SK-N-SH (cell line): Measurements from ENCODE around the gene CSNK2B. TPM values are rescaled to one million over a fixed set of nuclear protein-coding genes. Genes with fewer than 3 reads are reported as not detected.
A peak's percentile ranks its signal among the peaks of the same experiment; 100 is the strongest.

Source experiments
- CTCF ChIA-PET: fragments of 300-600, 350-600 bp; formaldehyde crosslinking; extraction: SDS; loops from one replicate; lab custom pipeline; 2021; lab: Yijun Ruan, JAX
- POLR2A ChIA-PET: fragments of 350-600 bp; sonication (Branson Sonifier 250); formaldehyde crosslinking; extraction: SDS; loops from one replicate; lab custom pipeline; 2020; ENCODE audit warnings: antibody characterized with exemption, inconsistent platforms; lab: Yijun Ruan, JAX
- DNase-seq: peaks from one replicate; pipeline ENCODE4 v3.0.0; 2012
- H2AFZ ChIP-seq: fragments of 200-600 bp; sonication (generic); 2 replicates; pipeline ENCODE4 v1.8.1; 2016; ENCODE audit warnings: antibody characterized with exemption, mild to moderate bottlenecking, low read depth
- H3F3A ChIP-seq: fragments of 200-600 bp; sonication (generic); replicated peaks from 2 replicates; pipeline ENCODE3; 2016; ENCODE audit warnings: antibody characterized with exemption, mild to moderate bottlenecking; ENCODE audit not compliant: insufficient read depth
- H3K27ac ChIP-seq, 2 experiments: fragments of 200-500 bp in 1 of 2; fragments of 200-600 bp in 1 of 2; sonication (Bioruptor generic) in 1 of 2; sonication (generic), shearing (Covaris generic) in 1 of 2; 2 replicates each; pipeline versions ENCODE4 v1.5.1 to v1.6.1; 2014 to 2016; ENCODE audit warnings: low read depth in 2 of 2, inconsistent platforms in 1 of 2, low read length in 1 of 2, mild to moderate bottlenecking in 1 of 2, mixed read lengths in 1 of 2
- H3K27me3 ChIP-seq: fragments of 200-600 bp; sonication (generic), shearing (Covaris generic); 2 replicates; pipeline ENCODE4 v1.6.1; 2016; ENCODE audit warnings: mixed run types; ENCODE audit not compliant: insufficient read depth
- H3K36me3 ChIP-seq, 2 experiments: fragments of 200-500 bp in 1 of 2; fragments of 200-600 bp in 1 of 2; sonication (Bioruptor generic) in 1 of 2; sonication (generic) in 1 of 2; replicated peaks in 1 of 2; 2 replicates each; pipeline versions ENCODE3 to v1.5.1; 2014 to 2016; ENCODE audit warnings: low read length in 1 of 2, mild to moderate bottlenecking in 1 of 2; ENCODE audit not compliant: insufficient read depth in 2 of 2, control insufficient read depth in 1 of 2
- H3K4me1 ChIP-seq, 2 experiments: fragments of 200-500 bp in 1 of 2; fragments of 200-600 bp in 1 of 2; sonication (Bioruptor generic) in 1 of 2; sonication (generic), shearing (Covaris generic) in 1 of 2; 2 replicates each; pipeline versions ENCODE4 v1.5.1 to v1.6.1; 2014 to 2016; ENCODE audit warnings: low read depth in 1 of 2, low read length in 1 of 2, mixed run types in 1 of 2; ENCODE audit not compliant: insufficient read depth in 2 of 2, control insufficient read depth in 1 of 2
- H3K4me2 ChIP-seq: fragments of 200-600 bp; sonication (generic), shearing (Covaris generic); 2 replicates; pipeline ENCODE4 v1.6.1; 2017; ENCODE audit warnings: mixed run types
- H3K4me3 ChIP-seq, 2 experiments: fragments of 200-500 bp in 1 of 2; fragments of 200-600 bp in 1 of 2; sonication (Bioruptor generic) in 1 of 2; sonication (generic), shearing (Covaris generic) in 1 of 2; 2 replicates each; pipeline versions ENCODE4 v1.5.1 to v1.8.1; 2014 to 2016; ENCODE audit warnings: low read depth in 2 of 2, inconsistent platforms in 1 of 2, low read length in 1 of 2, mild to moderate bottlenecking in 1 of 2, mixed read lengths in 1 of 2, moderate library complexity in 1 of 2
- H3K79me2 ChIP-seq: fragments of 200-600 bp; sonication (generic); 2 replicates; pipeline ENCODE4 v1.8.1; 2017; ENCODE audit warnings: mild to moderate bottlenecking; ENCODE audit not compliant: insufficient read depth
- H3K9ac ChIP-seq: fragments of 200-600 bp; sonication (generic); 2 replicates; pipeline ENCODE4 v1.6.1; 2017; ENCODE audit warnings: mixed run types
- H3K9me2 ChIP-seq: fragments of 200-600 bp; sonication (generic); 2 replicates; pipeline ENCODE4 v1.6.1; 2017; ENCODE audit warnings: mixed run types
- H3K9me3 ChIP-seq: fragments of 200-600 bp; sonication (generic); 2 replicates; pipeline ENCODE4 v1.6.1; 2017; ENCODE audit warnings: mixed run types, mild to moderate bottlenecking, moderate library complexity
- H4K20me1 ChIP-seq: fragments of 200-600 bp; sonication (generic); 2 replicates; pipeline ENCODE4 v1.6.1; 2017; ENCODE audit warnings: mild to moderate bottlenecking, mixed run types; ENCODE audit not compliant: insufficient read depth
- CHD2 ChIP-seq: fragments of 150-350 bp; IDR thresholded peaks from 2 replicates; pipeline ENCODE4 v1.6.1; 2018; ENCODE audit warnings: low read length; ENCODE audit not compliant: partially characterized antibody
- ELF1 ChIP-seq: IDR thresholded peaks from 2 replicates; pipeline ENCODE4 v1.4.0; 2012
- EP300 ChIP-seq, 2 experiments: IDR thresholded peaks; 2 replicates each; pipeline versions ENCODE4 v1.4.0 to v1.6.1; 2012; ENCODE audit warnings: borderline replicate concordance in 1 of 2, low read depth in 1 of 2, low read length in 1 of 2
- EZH2phosphoT487 ChIP-seq: fragments of 200-600 bp; sonication (generic); IDR thresholded peaks from 2 replicates; pipeline ENCODE4 v1.6.1; 2017; ENCODE audit warnings: low read depth, mixed run types, mild to moderate bottlenecking, antibody characterized with exemption, moderate library complexity, borderline replicate concordance
- FOSL2 ChIP-seq: IDR thresholded peaks from 2 replicates; pipeline ENCODE4 v1.4.0; 2012; ENCODE audit warnings: low read depth, mild to moderate bottlenecking, moderate library complexity, borderline replicate concordance
- FOXJ3 ChIP-seq: sonication (generic); formaldehyde crosslinking; IDR thresholded peaks from 2 replicates; pipeline ENCODE4 v1.5.1; 2020; ENCODE audit warnings: mild to moderate bottlenecking, missing genetic modification reagents
- FOXM1 ChIP-seq: IDR thresholded peaks from 2 replicates; pipeline ENCODE4 v1.4.0; 2012; ENCODE audit warnings: low read depth, mild to moderate bottlenecking
- GABPA ChIP-seq: IDR thresholded peaks from 2 replicates; pipeline ENCODE4 v1.4.0; 2012; ENCODE audit warnings: low read depth, mild to moderate bottlenecking
- IRF3 ChIP-seq: fragments of 150-350 bp; IDR thresholded peaks from 2 replicates; pipeline ENCODE4 v1.6.1; 2016; ENCODE audit warnings: mild to moderate bottlenecking, low read depth, low read length
- MAX ChIP-seq: IDR thresholded peaks from 2 replicates; pipeline ENCODE4 v1.4.0; 2012; ENCODE audit warnings: low read depth
- MXI1 ChIP-seq: IDR thresholded peaks from 2 replicates; pipeline ENCODE4 v1.6.1; 2012; ENCODE audit warnings: mild to moderate bottlenecking, low read depth, low read length, improper control_type of control experiment
- PBX3 ChIP-seq: IDR thresholded peaks from 2 replicates; pipeline ENCODE4; 2012
- RAD21 ChIP-seq: IDR thresholded peaks from 2 replicates; pipeline ENCODE4 v1.6.1; 2012; ENCODE audit warnings: mild to moderate bottlenecking, low read length
- RCOR1 ChIP-seq: fragments of 150-350 bp; IDR thresholded peaks from 2 replicates; pipeline ENCODE4 v1.6.1; 2017; ENCODE audit warnings: antibody characterized with exemption, low read length
- REST ChIP-seq: IDR thresholded peaks from 2 replicates; pipeline ENCODE4 v1.6.1; 2012; ENCODE audit warnings: mild to moderate bottlenecking, low read depth, low read length, moderate library complexity
- RXRA ChIP-seq: IDR thresholded peaks from 2 replicates; pipeline ENCODE4 v1.4.0; 2012; ENCODE audit warnings: low read depth, mild to moderate bottlenecking, borderline replicate concordance
- TAF1 ChIP-seq: IDR thresholded peaks from 2 replicates; pipeline ENCODE4 v1.6.1; 2012; ENCODE audit warnings: low read depth, mild to moderate bottlenecking, low read length, moderate library complexity, borderline replicate concordance
- TCF12 ChIP-seq: IDR thresholded peaks from 2 replicates; pipeline ENCODE4 v1.4.0; 2012
- USF1 ChIP-seq: IDR thresholded peaks from 2 replicates; pipeline ENCODE4 v1.4.0; 2012; ENCODE audit warnings: low read depth, borderline replicate concordance
- YY1 ChIP-seq: IDR thresholded peaks from 2 replicates; pipeline ENCODE4 v1.4.0; 2012; ENCODE audit warnings: low read depth, mild to moderate bottlenecking
- WGBS: methylation state at CpG from one replicate; pipeline ENCODE4 v1.1.6; 2017; ENCODE audit warnings: low lambda C conversion rate; 5-methylcytosine and 5-hydroxymethylcytosine counted together
- polyA plus RNA-seq, 3 experiments: library from polyadenylated mRNA; depleted of rRNA; stranded (reverse); fragments of >200 nt; gene quantifications; 2 replicates each; pipeline ENCODE4 v1.2.3, GENCODE V29; 2012

Gene CSNK2B
- polyA plus RNA-seq, 1 of the 3 experiments (the other 2 are of a cell fraction) = 101 TPM

GRCh38 chr6:31640612-31641011, 25.3 kb upstream of the CSNK2B start:
- Histone ChIP-seq H3K4me1 (no peaks in the 10 kb centered on the region), H4K20me1 (no peaks in the 10 kb centered on the region), H3K79me2 (peaks cover under 1% of the 10 kb centered on the region; the same call in 1 of the 2 replicates), H2AFZ (no peak overlapping the region), H3K9me2 (no peaks in the 10 kb centered on the region), H3K27me3 (no peaks in the 10 kb centered on the region), H3K9me3 (no peaks in the 10 kb centered on the region), H3K27ac (peak overlapping the region in 1 of 2 experiments; percentile 65; a peak in 2 of 4 replicates), H3K4me3 (no peak overlapping the region), H3K9ac (no peak overlapping the region), H3K36me3 (peaks cover 34 to 88% of the 10 kb centered on the region in 2 experiments)
- no peak for DNase-seq
- POLR2A ChIA-PET = interaction anchor here (1.1 to 1.2 kb wide), 2 partner anchors 18 to 19 kb away, joined by 3 to 6 read pairs; no protein-coding TSS in a partner anchor
- WGBS = 96% methylated on average over 6 of the region's 6 CpGs
- TF ChIP-seq RCOR1 = no peak
- TF ChIP-seq ELF1 = no peak
- no peak for TF ChIP-seq FOXM1
- no peak for TF ChIP-seq TCF12
- no peak for TF ChIP-seq RAD21
- TF ChIP-seq CHD2 = no peak
- no peak for TF ChIP-seq PBX3
- TF ChIP-seq, all 33 proteins: peak for 0
- CTCF ChIA-PET = interaction anchor here (1.1 kb wide), 1 partner anchor 66 kb away, joined by 3 read pairs; no protein-coding TSS in a partner anchor
- H3K4me2 ChIP-seq = no peak overlapping the region
- peaks cover 49% of the 10 kb centered on the region for H3F3A ChIP-seq

- Histone ChIP-seq H3K4me1 (no peaks in the 10 kb centered on the region), H2AFZ (no peak overlapping the region), H4K20me1 (no peaks in the 10 kb centered on the region), H3K4me3 (no peak overlapping the region), H3F3A (peaks cover 43% of the 10 kb centered on the region), H3K9ac (no peak overlapping the region), H3K9me2 (no peaks in the 10 kb centered on the region), H3K79me2 (peaks cover 4% of the 10 kb centered on the region; the same call in 1 of the 2 replicates), H3K27me3 (no peaks in the 10 kb centered on the region), H3K4me2 (no peak overlapping the region), H3K9me3 (no peaks in the 10 kb centered on the region), H3K36me3 (peaks cover 37 to 88% of the 10 kb centered on the region in 2 experiments), H3K27ac (no peak overlapping the region)
- ChIA-PET POLR2A (interaction anchor here (1.0 kb wide), 1 partner anchor 15 kb away, joined by 3 read pairs; no protein-coding TSS in a partner anchor), CTCF (interaction anchor here (1.1 kb wide), 1 partner anchor 67 kb away, joined by 3 read pairs; no protein-coding TSS in a partner anchor)
- WGBS = 95% methylated on average over 4 of the region's 4 CpGs
- no peak for TF ChIP-seq FOSL2
- TF ChIP-seq TAF1 = no peak
- TF ChIP-seq EP300 (IDR thresholded peaks at IDR 0.05; ENCODE audit: borderline replicate concordance in 1 of 2, low read depth in 1 of 2, low read length in 1 of 2) = no peak
- no peak for TF ChIP-seq EZH2phosphoT487
- no peak for TF ChIP-seq MXI1
- no peak for TF ChIP-seq YY1
- TF ChIP-seq TCF12 = no peak
- no peak for TF ChIP-seq MAX
- no peak for TF ChIP-seq GABPA
- no peak for TF ChIP-seq USF1
- TF ChIP-seq FOXJ3 = no peak
- no peak for TF ChIP-seq REST
- no peak for TF ChIP-seq IRF3
- no peak for TF ChIP-seq RXRA
- no peak for DNase-seq
These were observed 24.5 kb upstream of the CSNK2B start for GRCh38 chr6:31641370-31641769.
